ENCODE measurements around the gene PIGB. TPM values are rescaled to one million over a fixed set of nuclear protein-coding genes. Genes with fewer than 3 reads are reported as not detected.

PIGB gene
- total and polyA plus RNA-seq, 2 of the 8 experiments (the other 6 are each of a cell fraction or from before 2014, with no cell fraction given) = 4.3 to 11.7 TPM

DNA sequence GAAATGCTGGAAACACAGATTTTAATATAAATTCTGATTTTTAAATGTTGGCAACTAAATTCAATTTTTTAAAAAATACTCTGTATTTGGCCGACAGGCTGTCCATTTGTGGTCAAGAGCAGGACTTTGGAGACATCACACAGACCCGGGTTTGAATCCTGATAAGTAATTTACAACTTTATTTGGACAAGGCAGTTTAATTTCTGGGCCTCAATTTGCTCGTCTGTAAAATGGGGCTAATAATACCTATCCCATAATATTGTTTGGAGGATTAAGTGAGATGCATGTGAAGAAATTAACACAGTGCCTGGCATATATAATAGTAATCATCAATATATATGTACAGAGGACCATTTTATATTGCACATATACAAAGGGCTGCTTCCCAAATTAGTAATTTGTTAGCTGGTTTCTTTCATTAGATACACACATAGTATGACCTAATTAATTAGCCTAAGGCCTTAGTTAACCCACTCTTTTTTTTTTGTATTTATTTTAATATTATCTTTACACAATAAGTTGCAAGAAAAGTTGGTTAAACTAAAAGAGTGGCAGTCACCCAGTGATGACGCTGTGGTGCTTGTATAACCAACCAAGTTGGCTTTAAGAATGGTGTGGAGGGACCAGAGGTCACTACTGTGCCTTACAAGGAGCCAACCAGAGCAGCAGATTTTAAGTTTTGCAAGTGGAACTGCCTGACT is 665 bp downstream of the PIGB start:
- H3K4me1 ChIP-seq (replicated peaks in 1 of 4; ENCODE audit: control insufficient read depth in 3 of 4, insufficient read depth in 4 of 4, low read length in 3 of 4) = peaks cover 2 to 3% (median 3%) of the 10 kb centered on the region in 4 experiments; a peak in 3 of 7 replicates
- H3K4me2 ChIP-seq (ENCODE audit: insufficient read depth in 1 of 2, low read depth in 2 of 2, low read length in 2 of 2) = peak overlapping the region; percentile 73 to 81
- H3K4ac ChIP-seq (replicated peaks; ENCODE audit: insufficient read length, low read depth, low read length) = no peak overlapping the region
- no peak overlapping the region for H3K27ac ChIP-seq (ENCODE audit: low read depth, low read length)
- peaks cover 2% of the 10 kb centered on the region; the same call in 1 of the 2 replicates for H3K23me2 ChIP-seq (ENCODE audit: low read depth, low read length)
- H3K18ac ChIP-seq (ENCODE audit: extremely low read depth, low read length) = no peak overlapping the region
- H2BK5ac ChIP-seq (ENCODE audit: low read depth, low read length) = peak overlapping the region; percentile 57; the same call in 1 of the 2 replicates
- ChIA-PET CTCF (ENCODE audit: partially characterized antibody) (interaction anchor here (0.6 to 2.1 kb wide), 4 partner anchors 13 to 233 kb away, joined by 3 to 10 read pairs (median 6); partner anchors contain the start of genes CCPG1 and PIERCE2), POLR2A (ENCODE audit: partially characterized antibody) (interaction anchor here (0.8 to 1.7 kb wide), 10 partner anchors 10 to 123 kb away, joined by 3 to 5 read pairs (median 3); partner anchors contain the start of genes CCPG1, PIERCE2 and RSL24D1)
- no peaks in the 10 kb centered on the region for H3K27me3 ChIP-seq (replicated peaks in 1 of 4; ENCODE audit: control insufficient read depth in 3 of 4, extremely low read depth in 1 of 4, insufficient read depth in 3 of 4, low read length in 3 of 4)
- no peak overlapping the region for H3K14ac ChIP-seq (ENCODE audit: insufficient read length)
- FAIRE-seq (no peak), DNase-seq (ENCODE audit: low read depth in 1 of 2, low spot score in 2 of 2) (no peak)
- H3K9me3 ChIP-seq (ENCODE audit: insufficient read depth in 2 of 2, low read depth in 1 of 2, low read length in 1 of 2) = no peaks in the 10 kb centered on the region
- H4K8ac ChIP-seq (ENCODE audit: extremely low read depth, insufficient read depth, low read length) = no peak overlapping the region
- no peak overlapping the region for H2AFZ ChIP-seq (ENCODE audit: low read length)
- H4K91ac ChIP-seq (replicated peaks; ENCODE audit: insufficient read length, low read length) = no peak overlapping the region
- no peak overlapping the region for H2BK120ac ChIP-seq (replicated peaks; ENCODE audit: low read depth, low read length)
- H3K9ac ChIP-seq (replicated peaks in 1 of 4; ENCODE audit: extremely low read depth in 1 of 4, low read depth in 3 of 4, low read length in 3 of 4) = no peak overlapping the region; a peak in 3 of 7 replicates
- TF ChIP-seq KDM1A (IDR thresholded peaks at IDR 0.05; ENCODE audit: borderline replicate concordance, low read length) (peak; percentile 83), HDAC2 (IDR thresholded peaks at IDR 0.05; ENCODE audit: borderline replicate concordance in 1 of 2, low read depth in 2 of 2, low read length in 2 of 2) (peak in 1 of 2 experiments; percentile 68; a peak in 1 of 4 replicates), SUZ12 (IDR thresholded peaks at IDR 0.05; ENCODE audit: low read length) (no peak)
- H3K79me2 ChIP-seq (ENCODE audit: control insufficient read depth in 1 of 2, insufficient read depth in 2 of 2, low read length in 2 of 2) = peaks cover 0 to 3% of the 10 kb centered on the region in 2 experiments; a peak in 1 of 4 replicates
- H2BK20ac ChIP-seq (ENCODE audit: low read length) = no peak overlapping the region
- H3K79me1 ChIP-seq (ENCODE audit: low read depth, low read length) = no peaks in the 10 kb centered on the region
- H3K56ac ChIP-seq (replicated peaks; ENCODE audit: insufficient read length, low read depth, low read length) = no peak overlapping the region
- peak overlapping the region; percentile 75 to 88 (median 82) for H3K4me3 ChIP-seq (ENCODE audit: extremely low read depth in 1 of 4, insufficient read depth in 2 of 4, low read depth in 3 of 4, low read length in 4 of 4)
- no peak overlapping the region for H4K5ac ChIP-seq (ENCODE audit: insufficient read length, low read depth, low read length)
- no peaks in the 10 kb centered on the region for H3K36me3 ChIP-seq (ENCODE audit: control insufficient read depth in 2 of 4, insufficient read depth in 4 of 4, low read length in 3 of 4)
- no peak overlapping the region for H3K23ac ChIP-seq (ENCODE audit: insufficient read length)
- no peak overlapping the region for H2BK12ac ChIP-seq (ENCODE audit: low read depth, low read length)
- H2BK15ac ChIP-seq (ENCODE audit: low read length) = no peak overlapping the region
- H2AK5ac ChIP-seq (ENCODE audit: low read depth, low read length) = no peak overlapping the region
- 83% methylated on average over 4 of the region's 4 CpGs; no CpG with 5 or more reads in 1 of the 2 experiments for WGBS, 2 experiments (ENCODE audit: extremely low coverage in 1 of 2, insufficient coverage in 1 of 2, insufficient read length in 1 of 2, insufficient replicate concordance in 2 of 2, low coverage in 1 of 2, low lambda C conversion rate in 2 of 2, missing lambda C conversion rate in 1 of 2)
- H4K20me1 ChIP-seq (replicated peaks in 1 of 2; ENCODE audit: control insufficient read depth in 1 of 2, insufficient read depth in 2 of 2, low read length in 2 of 2) = no peaks in the 10 kb centered on the region

Data from H1 (cell line).